PC-9 (cell line): Measurements from ENCODE around the gene GRIN3A. TPM values are rescaled to one million over a fixed set of nuclear protein-coding genes. Genes with fewer than 3 reads are reported as not detected.

Experiments used
- BruUV-seq: library from RNA; stranded (reverse); fragments of 400-500 nt; replicated peaks from 2 replicates; lab custom pipeline; 2021; lab: Mats Ljungman, UMichigan
- CTCF ChIA-PET: fragments of 300-600 bp; sonication (Branson Sonifier 250); formaldehyde crosslinking; loops from one replicate; lab custom pipeline; 2022; ENCODE audit warnings: antibody characterized with exemption; lab: Charles Lee
- POLR2A ChIA-PET: fragments of 300-600 bp; sonication (Branson Sonifier 250); formaldehyde crosslinking; loops from one replicate; lab custom pipeline; 2022; ENCODE audit warnings: antibody characterized with exemption; ENCODE audit not compliant: unreplicated experiment; lab: Charles Lee
- DNase-seq, 2 experiments: peaks; one replicate each; pipeline versions ENCODE4 v3.0.0 to v3.0.0-alpha.2; 2015 to 2022; ENCODE audit warnings: mixed read lengths in 1 of 2
- H2AFZ ChIP-seq: fragments of 200-600 bp; sonication (generic); 2 replicates; pipeline ENCODE4 v1.8.1; 2017; ENCODE audit warnings: antibody characterized with exemption
- H3F3A ChIP-seq: fragments of 200-600 bp; sonication (generic); 2 replicates; pipeline ENCODE4 v1.8.1; 2017; ENCODE audit warnings: antibody characterized with exemption, mild to moderate bottlenecking, low read depth; ENCODE audit not compliant: insufficient read depth
- H3K27ac ChIP-seq: fragments of 200-600 bp; sonication (generic); 2 replicates; pipeline ENCODE4 v1.6.1; 2016; ENCODE audit warnings: mixed run types
- H3K27me3 ChIP-seq: fragments of 200-600 bp; sonication (generic); 2 replicates; pipeline ENCODE4 v1.6.1; 2016; ENCODE audit warnings: low read depth, mixed run types; ENCODE audit not compliant: insufficient read depth
- H3K36me3 ChIP-seq: fragments of 200-600 bp; sonication (generic); 2 replicates; pipeline ENCODE4 v1.6.1; 2016; ENCODE audit warnings: low read depth, mixed run types
- H3K4me1 ChIP-seq: fragments of 200-600 bp; sonication (generic); replicated peaks from 2 replicates; pipeline ENCODE4 v1.6.1; 2016; ENCODE audit warnings: mixed run types; ENCODE audit not compliant: insufficient read depth
- H3K4me2 ChIP-seq: fragments of 200-600 bp; sonication (generic); 2 replicates; pipeline ENCODE4 v1.6.1; 2017; ENCODE audit warnings: mixed run types
- H3K4me3 ChIP-seq: fragments of 200-600 bp; sonication (generic); 2 replicates; pipeline ENCODE4 v1.6.1; 2016; ENCODE audit warnings: mixed run types
- H3K79me2 ChIP-seq: fragments of 200-600 bp; sonication (generic); 2 replicates; pipeline ENCODE4 v1.6.1; 2017; ENCODE audit warnings: low read depth, mixed run types
- H3K9me2 ChIP-seq: fragments of 200-600 bp; sonication (generic); 2 replicates; pipeline ENCODE4 v1.8.1; 2017; ENCODE audit warnings: mild to moderate bottlenecking; ENCODE audit not compliant: insufficient read depth
- H3K9me3 ChIP-seq: fragments of 200-600 bp; sonication (generic); 2 replicates; pipeline ENCODE4 v1.8.1; 2016; ENCODE audit warnings: low read depth; ENCODE audit not compliant: insufficient read depth
- H4K20me1 ChIP-seq: fragments of 200-600 bp; sonication (generic); 2 replicates; pipeline ENCODE4 v1.8.1; 2017; ENCODE audit not compliant: insufficient read depth
- CTCF ChIP-seq: fragments of 200-600 bp; sonication (generic); conservative IDR thresholded peaks from 2 replicates; pipeline ENCODE4 v1.6.1; 2017; ENCODE audit warnings: mixed run types, antibody characterized with exemption, mild to moderate bottlenecking, moderate library complexity
- EZH2 ChIP-seq: fragments of 200-600 bp; sonication (generic); IDR thresholded peaks from 2 replicates; pipeline ENCODE4 v1.8.0; 2017; ENCODE audit warnings: antibody characterized with exemption, low read depth
- intact Hi-C: fragments of 100-400 bp; cut with micrococcal nuclease; formaldehyde crosslinking; loops from one replicate; pipeline ENCODE4 v1.10.0; 2022; ENCODE audit not compliant: unreplicated experiment
- total RNA-seq: library from RNA; stranded (reverse); gene quantifications from 2 replicates; pipeline ENCODE4 v1.2.3, GENCODE V29; 2021

The GRIN3A gene
- total RNA-seq, 1 experiment from 2014 or later = not detected

- intact Hi-C loops = no loop called here
- BruUV-seq = no TSS peak
- no peak for TF ChIP-seq EZH2
- TF ChIP-seq CTCF = no peak
- Histone ChIP-seq H3K4me2 (no peak overlapping the region), H3F3A (no peaks in the 10 kb centered on the region), H3K27me3 (no peaks in the 10 kb centered on the region), H3K27ac (no peak overlapping the region), H3K9me3 (no peaks in the 10 kb centered on the region), H2AFZ (no peak overlapping the region), H3K9me2 (no peaks in the 10 kb centered on the region), H3K36me3 (peaks cover 3% of the 10 kb centered on the region; the same call in 1 of the 2 replicates), H3K4me1 (no peaks in the 10 kb centered on the region), H3K79me2 (no peaks in the 10 kb centered on the region), H3K4me3 (no peak overlapping the region), H4K20me1 (0 out of 2 replicates have a peak, but pooled peaks cover 5% of the 10 kb centered on the region)
- POLR2A ChIA-PET = no interaction called here
- CTCF ChIA-PET = no interaction called here
- no peak for DNase-seq
Measured at GRCh38 chr9:101569741-101570501, 168.5 kb downstream of the GRIN3A start.

DNA sequence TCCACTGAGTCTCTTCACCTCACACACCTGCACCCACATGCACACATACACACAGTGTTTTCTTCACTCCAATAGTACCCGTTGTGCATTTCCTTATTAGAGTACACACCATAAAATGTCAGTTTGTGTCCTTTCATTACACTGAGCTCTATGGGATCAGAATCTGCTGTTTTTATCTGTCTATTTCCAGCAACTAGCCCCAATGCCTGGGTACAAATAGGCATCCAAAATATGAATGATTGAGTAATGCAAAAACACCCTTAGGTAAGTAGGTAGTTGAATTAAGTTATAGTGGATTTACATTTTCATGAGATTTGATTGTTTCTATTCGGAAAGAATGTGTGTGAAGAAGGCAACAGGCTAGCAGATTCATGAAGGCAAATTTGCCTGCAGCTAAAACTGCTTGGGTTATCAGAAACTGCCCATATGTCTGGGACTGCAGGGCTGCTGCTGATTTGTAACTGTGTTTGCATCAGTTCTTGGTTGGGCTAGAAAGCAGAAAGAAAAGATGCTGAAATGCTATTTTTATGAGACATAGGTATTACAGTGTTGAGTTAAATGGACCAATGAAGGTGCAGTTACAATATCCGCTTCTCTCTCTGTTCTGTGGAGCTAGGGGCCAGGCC, 170.6 kb downstream of the GRIN3A start:
- no peak overlapping the region for H3K4me3 ChIP-seq
- CTCF ChIA-PET = interaction anchor here (0.6 to 1.1 kb wide), 2 partner anchors 109 to 466 kb away, joined by 3 read pairs; no protein-coding TSS in a partner anchor
- no peak for DNase-seq
- H3K79me2 ChIP-seq = no peaks in the 10 kb centered on the region
- TF ChIP-seq CTCF = no peak
- TF ChIP-seq EZH2 = no peak
- H2AFZ ChIP-seq = no peak overlapping the region
- H3K27me3 ChIP-seq = no peaks in the 10 kb centered on the region
- POLR2A ChIA-PET = no interaction called here
- no peak overlapping the region for H3K27ac ChIP-seq
- H4K20me1 ChIP-seq = 0 out of 2 replicates have a peak, but pooled peaks cover 5% of the 10 kb centered on the region
- H3K9me2 ChIP-seq = no peaks in the 10 kb centered on the region
- peaks cover 8% of the 10 kb centered on the region; the same call in 1 of the 2 replicates for H3K36me3 ChIP-seq
- no peaks in the 10 kb centered on the region for H3K9me3 ChIP-seq
- no peaks in the 10 kb centered on the region for H3F3A ChIP-seq
- intact Hi-C loops = no loop called here
- no peak overlapping the region for H3K4me2 ChIP-seq
- BruUV-seq = no TSS peak
- no peaks in the 10 kb centered on the region for H3K4me1 ChIP-seq

DNA sequence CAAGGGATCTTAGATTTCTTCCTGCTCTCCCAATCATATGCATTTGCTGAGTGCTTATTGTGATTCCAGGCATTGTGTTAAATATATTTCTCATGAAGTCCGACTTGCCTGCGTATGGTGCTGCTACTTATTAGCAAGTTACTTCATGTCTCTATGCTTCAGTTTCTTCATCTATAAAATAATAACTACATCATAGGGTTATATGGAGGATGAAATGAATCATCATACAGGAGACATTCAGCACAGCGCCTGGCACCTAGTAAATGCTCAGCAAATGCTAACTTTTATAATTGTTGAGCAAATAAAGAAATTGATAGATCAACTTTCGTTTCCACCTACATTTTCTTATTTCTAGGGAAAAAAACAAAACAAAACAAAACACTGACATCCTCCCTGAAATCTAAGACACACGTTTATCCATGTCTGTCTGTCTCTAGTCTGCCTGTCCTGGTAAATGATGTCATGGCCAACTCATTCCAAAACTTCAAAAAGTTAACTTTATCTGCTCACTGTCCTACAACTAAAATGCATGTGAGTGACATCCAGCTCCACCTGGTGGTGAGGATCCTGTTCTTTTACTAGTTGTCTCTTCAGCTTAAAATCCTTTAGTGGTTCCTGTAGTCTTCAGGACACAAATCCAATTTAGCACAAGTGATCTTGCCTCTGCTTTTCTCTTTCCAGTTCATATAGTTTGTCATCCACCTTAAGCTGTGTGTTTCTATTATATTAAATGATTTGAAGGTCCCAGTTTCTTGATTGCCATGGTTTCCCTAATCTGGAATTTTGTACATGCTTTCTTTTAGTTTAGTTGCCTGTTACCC, 171.3 kb downstream of the GRIN3A start:
- H3K27ac ChIP-seq = no peak overlapping the region
- H2AFZ ChIP-seq = no peak overlapping the region
- no peaks in the 10 kb centered on the region for H3K27me3 ChIP-seq
- no peaks in the 10 kb centered on the region for H3K79me2 ChIP-seq
- no peaks in the 10 kb centered on the region for H3K9me3 ChIP-seq
- H3K36me3 ChIP-seq = peaks cover 10% of the 10 kb centered on the region; the same call in 1 of the 2 replicates
- DNase-seq = no peak
- H3F3A ChIP-seq = no peaks in the 10 kb centered on the region
- intact Hi-C loops = no loop called here
- H3K4me1 ChIP-seq = no peaks in the 10 kb centered on the region
- H3K4me3 ChIP-seq = no peak overlapping the region
- ChIA-PET CTCF (interaction anchor here (1.1 kb wide), 1 partner anchor 108 kb away, joined by 3 read pairs; no protein-coding TSS in a partner anchor), POLR2A (interaction anchor here (0.6 kb wide), 1 partner anchor 18 kb away, joined by 4 read pairs; no protein-coding TSS in a partner anchor)
- BruUV-seq = no TSS peak
- no peak overlapping the region for H3K4me2 ChIP-seq
- TF ChIP-seq CTCF = peak; percentile 62
- no peak for TF ChIP-seq EZH2
- 0 out of 2 replicates have a peak, but pooled peaks cover 5% of the 10 kb centered on the region for H4K20me1 ChIP-seq
- no peaks in the 10 kb centered on the region for H3K9me2 ChIP-seq
